ENCODE results near the gene LRP8. TPM values are rescaled to one million over a fixed set of nuclear protein-coding genes. Genes with fewer than 3 reads are reported as not detected.

Gene LRP8
- total RNA-seq, 1 experiment from 2014 or later: 56.3 TPM

DNA sequence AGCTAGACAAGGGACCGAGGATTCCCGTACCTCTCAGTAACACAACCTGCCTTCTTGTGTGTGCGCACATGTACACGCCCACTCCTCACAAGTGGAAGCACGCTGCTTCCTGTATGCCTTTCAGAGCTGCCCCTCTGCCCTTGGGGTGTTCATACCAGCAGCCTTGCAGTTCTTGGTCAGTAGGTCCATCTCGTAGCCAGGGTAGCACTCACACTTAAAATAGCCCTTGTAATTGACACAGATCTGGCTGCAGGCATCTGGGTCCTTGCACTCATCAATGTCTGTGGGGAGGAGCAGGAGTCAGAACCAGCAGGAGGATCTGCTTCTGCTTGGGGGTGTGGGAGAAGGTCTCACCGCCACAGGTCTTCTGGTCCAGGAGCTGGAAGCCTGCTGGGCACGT is 57.0 kb downstream of the LRP8 start:
- no peak for TF ChIP-seq POLR2A (IDR thresholded peaks at IDR 0.05; ENCODE audit: borderline replicate concordance, extremely low read depth, insufficient read depth, insufficient read length)
- TF ChIP-seq SIN3A (IDR thresholded peaks at IDR 0.05; ENCODE audit: low read depth): no peak
- no peak for TF ChIP-seq REST (IDR thresholded peaks at IDR 0.05; ENCODE audit: low read depth)
- no peak for TF ChIP-seq ZNF274 (IDR thresholded peaks at IDR 0.05; ENCODE audit: low read depth, low read length)
- TF ChIP-seq ZFX (IDR thresholded peaks at IDR 0.05): no peak
- TF ChIP-seq EZH2phosphoT487 (IDR thresholded peaks at IDR 0.05; ENCODE audit: borderline replicate concordance): no peak
- TF ChIP-seq MAX (IDR thresholded peaks at IDR 0.05): no peak
- no peak for TF ChIP-seq YY1 (IDR thresholded peaks at IDR 0.05; ENCODE audit: extremely low read depth, insufficient replicate concordance, low read depth, low read length)
- TF ChIP-seq CBX3 (IDR thresholded peaks at IDR 0.05; ENCODE audit: low read depth): no peak
- TF ChIP-seq JUND (IDR thresholded peaks at IDR 0.05): no peak
- no peak for TF ChIP-seq FOSL1 (IDR thresholded peaks at IDR 0.05; ENCODE audit: low read depth)
- TF ChIP-seq SP1 (IDR thresholded peaks at IDR 0.05; ENCODE audit: low read depth): no peak
- TF ChIP-seq, protein P1, sequence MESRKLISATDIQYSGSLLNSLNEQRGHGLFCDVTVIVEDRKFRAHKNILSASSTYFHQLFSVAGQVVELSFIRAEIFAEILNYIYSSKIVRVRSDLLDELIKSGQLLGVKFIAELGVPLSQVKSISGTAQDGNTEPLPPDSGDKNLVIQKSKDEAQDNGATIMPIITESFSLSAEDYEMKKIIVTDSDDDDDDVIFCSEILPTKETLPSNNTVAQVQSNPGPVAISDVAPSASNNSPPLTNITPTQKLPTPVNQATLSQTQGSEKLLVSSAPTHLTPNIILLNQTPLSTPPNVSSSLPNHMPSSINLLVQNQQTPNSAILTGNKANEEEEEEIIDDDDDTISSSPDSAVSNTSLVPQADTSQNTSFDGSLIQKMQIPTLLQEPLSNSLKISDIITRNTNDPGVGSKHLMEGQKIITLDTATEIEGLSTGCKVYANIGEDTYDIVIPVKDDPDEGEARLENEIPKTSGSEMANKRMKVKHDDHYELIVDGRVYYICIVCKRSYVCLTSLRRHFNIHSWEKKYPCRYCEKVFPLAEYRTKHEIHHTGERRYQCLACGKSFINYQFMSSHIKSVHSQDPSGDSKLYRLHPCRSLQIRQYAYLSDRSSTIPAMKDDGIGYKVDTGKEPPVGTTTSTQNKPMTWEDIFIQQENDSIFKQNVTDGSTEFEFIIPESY (IDR thresholded peaks at IDR 0.05; ENCODE audit: extremely low read depth, insufficient replicate concordance, low read length): no peak
- no peak for TF ChIP-seq POLR2AphosphoS5 (IDR thresholded peaks at IDR 0.05; ENCODE audit: low read depth, low read length)
- no peak for TF ChIP-seq EGR1 (IDR thresholded peaks at IDR 0.05; ENCODE audit: low read depth)
- TF ChIP-seq ATF3 (IDR thresholded peaks at IDR 0.05): no peak
- no peak for TF ChIP-seq ELF1 (IDR thresholded peaks at IDR 0.05; ENCODE audit: borderline replicate concordance, low read depth)
- TF ChIP-seq CEBPB (IDR thresholded peaks at IDR 0.05; ENCODE audit: low read depth): no peak
- ChIA-PET RAD21 (ENCODE audit: low non-redundant PET in 1 of 2, low total read pairs in 2 of 2, uncharacterized antibody in 2 of 2, unreplicated experiment in 2 of 2) (no interaction called here), POLR2A (no interaction called here), CTCF (no interaction called here)
- peaks cover 7 to 24% of the 10 kb centered on the region in 2 experiments; a peak in 3 of 4 replicates for H3K36me3 ChIP-seq (ENCODE audit: control insufficient read depth in 1 of 2, insufficient read depth in 2 of 2, low read length in 2 of 2)
- peaks cover 0 to 9% of the 10 kb centered on the region in 2 experiments; a peak in 1 of 4 replicates for H3K4me1 ChIP-seq (ENCODE audit: control insufficient read depth in 1 of 2, insufficient read depth in 2 of 2, low read length in 2 of 2)
- no TSS peak for BruUV-seq (replicated peaks)
- H2AFZ ChIP-seq (ENCODE audit: low read depth, low read length, poor library complexity, severe bottlenecking): no peak overlapping the region
- intact Hi-C loops (cut with micrococcal nuclease): loop anchor here (10.0 kb wide), 1 partner anchor 414 kb away; no protein-coding TSS in a partner anchor
- H3K9ac ChIP-seq (ENCODE audit: low read length): no peak overlapping the region
- H3K9me2 ChIP-seq (ENCODE audit: insufficient read depth): no peaks in the 10 kb centered on the region
- no peak overlapping the region for H3K4me2 ChIP-seq (ENCODE audit: low read length)
- no peaks in the 10 kb centered on the region for H3K9me3 ChIP-seq (ENCODE audit: control insufficient read depth in 1 of 2, insufficient read depth in 1 of 2, low read depth in 1 of 2, low read length in 2 of 2)
- no peak for DNase-seq (ENCODE audit: low read depth, low spot score)
- H3K27me3 ChIP-seq (ENCODE audit: insufficient read depth, low read length): no peaks in the 10 kb centered on the region
- no peaks in the 10 kb centered on the region for H3K79me2 ChIP-seq (ENCODE audit: insufficient read depth, low read length)
- ATAC-seq: no peak
- H4K20me1 ChIP-seq (ENCODE audit: insufficient read depth): no peaks in the 10 kb centered on the region
- H3K4me3 ChIP-seq (replicated peaks in 1 of 2; ENCODE audit: low read depth in 1 of 2, low read length in 2 of 2): no peak overlapping the region
- no peak overlapping the region for H3K27ac ChIP-seq (ENCODE audit: low read depth, low read length)
